GM18517 (cell line): ENCODE data around the gene ARHGAP24.

Experiments
- ATAC-seq: cut with Tn5 transposase; IDR thresholded peaks from one replicate; pipeline ENCODE4 v1.9.1; 2021; ENCODE audit warnings: mild to moderate bottlenecking, moderate library complexity; ENCODE audit not compliant: unreplicated experiment

The ARHGAP24 gene

GRCh38 chr4:85733798-85734197 lies 258.8 kb downstream of the ARHGAP24 start:
- ATAC-seq, result no peak

GRCh38 chr4:85734424-85734831 lies 259.5 kb downstream of the ARHGAP24 start:
- no peak for ATAC-seq

DNA sequence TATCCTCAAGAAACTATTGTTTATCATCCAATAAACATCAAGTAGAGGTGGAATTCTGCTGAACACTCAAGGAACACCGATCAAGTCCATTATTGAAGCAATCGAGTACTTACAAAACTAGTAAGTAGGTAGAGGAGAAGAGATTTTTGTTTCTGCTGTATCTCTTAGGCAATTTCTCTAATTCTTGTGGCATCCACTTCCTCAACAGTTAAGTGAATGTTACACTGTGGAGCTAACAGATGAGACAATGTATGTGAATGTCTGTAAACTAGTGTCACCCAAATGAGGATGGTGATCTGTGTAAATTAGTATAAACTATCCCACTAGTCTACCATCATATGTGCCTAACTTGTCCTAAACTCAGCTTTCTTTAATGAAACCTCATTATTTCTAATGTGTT lies 261.6 kb downstream of the ARHGAP24 start:
- no peak for ATAC-seq

DNA sequence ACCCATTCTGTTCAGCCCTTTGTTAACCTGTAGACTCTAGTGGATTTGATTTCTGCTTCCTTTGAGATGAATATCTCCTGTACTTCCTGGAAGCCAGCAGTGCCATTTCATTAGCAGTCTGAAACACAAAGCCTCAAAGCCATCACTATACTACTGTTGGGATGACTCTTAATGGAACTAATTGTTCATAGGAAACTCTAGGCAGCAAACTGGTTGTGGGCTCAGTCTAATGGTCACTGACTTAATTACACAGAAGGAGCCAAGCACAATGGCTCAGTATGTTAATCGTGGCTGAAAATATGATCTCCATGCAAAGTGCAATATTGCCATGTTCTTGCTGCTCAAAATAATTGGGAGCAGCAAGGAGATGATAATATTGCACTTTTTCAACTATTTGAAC lies 262.3 kb downstream of the ARHGAP24 start:
- no peak for ATAC-seq

DNA sequence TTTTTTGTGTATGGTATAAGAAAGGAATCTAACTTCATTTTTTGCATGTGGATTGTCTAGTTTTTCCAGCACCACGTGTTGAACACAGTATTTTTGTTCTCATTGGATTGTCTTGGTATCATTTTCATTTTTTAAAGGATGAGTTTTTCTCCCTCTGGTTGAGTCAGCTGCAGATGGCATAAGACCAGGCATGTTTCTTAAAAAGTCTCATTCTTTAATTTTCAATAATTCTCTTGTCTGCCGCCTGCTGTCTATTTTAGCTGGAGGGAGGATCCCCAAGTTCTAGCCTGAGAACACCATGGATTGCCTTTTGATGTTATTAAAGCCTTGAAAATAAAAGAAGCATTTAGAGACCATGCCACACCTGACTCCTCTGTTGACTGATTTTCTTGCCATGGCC lies 263.8 kb downstream of the ARHGAP24 start:
- ATAC-seq, result no peak

- no peak for ATAC-seq
Measured at GRCh38 chr4:85740431-85740861, 265.5 kb downstream of the ARHGAP24 start.

DNA sequence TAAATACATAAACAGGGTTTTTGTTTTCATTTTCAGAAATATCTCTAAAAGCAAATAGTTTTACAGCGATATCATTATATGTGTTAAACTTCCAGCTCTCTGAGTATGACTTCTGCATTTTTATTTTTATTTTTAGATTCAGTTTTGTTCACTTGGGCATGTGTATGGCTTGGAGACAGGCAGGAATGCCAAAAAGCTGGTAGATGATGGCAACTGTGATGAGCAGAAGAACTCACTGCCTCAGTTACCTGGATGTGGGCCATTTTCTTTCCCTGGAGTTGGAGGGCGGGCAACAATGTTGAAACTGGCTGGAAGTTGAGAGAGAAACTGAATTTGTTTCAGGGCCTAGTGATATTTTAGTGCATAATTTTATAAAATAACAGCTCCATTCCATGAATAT lies 266.4 kb downstream of the ARHGAP24 start:
- no peak for ATAC-seq

DNA sequence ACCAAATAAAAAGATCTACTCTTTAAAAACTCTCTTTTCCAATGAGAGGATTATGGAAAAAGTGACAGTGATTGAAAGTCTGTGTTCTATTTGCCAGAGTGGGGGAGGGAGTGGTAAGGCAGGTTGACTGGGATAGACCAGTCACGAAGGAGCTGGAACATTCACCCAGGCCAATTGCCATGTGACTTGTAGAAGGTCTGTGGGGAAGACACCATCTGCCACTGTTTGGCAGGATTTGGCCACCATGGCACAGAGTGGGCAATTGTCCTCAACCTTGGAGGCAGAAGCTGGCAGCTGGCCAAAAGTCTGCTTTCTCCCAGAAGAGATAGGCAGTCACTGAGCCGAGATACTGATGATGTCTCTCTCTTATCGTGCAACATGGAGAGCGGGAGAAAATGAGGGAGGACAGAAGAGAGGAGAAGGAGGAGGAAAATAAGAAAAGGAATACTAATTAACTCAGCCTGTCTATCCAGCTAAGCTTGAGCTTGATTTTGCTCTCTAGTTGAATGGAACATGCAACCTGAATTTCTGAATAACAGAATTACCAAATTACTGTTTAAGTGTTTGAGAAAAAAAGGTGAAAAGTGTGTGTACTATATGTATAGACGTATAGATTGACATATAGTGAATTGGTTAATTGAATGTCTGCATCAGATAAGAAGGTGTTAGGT lies 267.1 kb downstream of the ARHGAP24 start:
- ATAC-seq, result no peak

DNA sequence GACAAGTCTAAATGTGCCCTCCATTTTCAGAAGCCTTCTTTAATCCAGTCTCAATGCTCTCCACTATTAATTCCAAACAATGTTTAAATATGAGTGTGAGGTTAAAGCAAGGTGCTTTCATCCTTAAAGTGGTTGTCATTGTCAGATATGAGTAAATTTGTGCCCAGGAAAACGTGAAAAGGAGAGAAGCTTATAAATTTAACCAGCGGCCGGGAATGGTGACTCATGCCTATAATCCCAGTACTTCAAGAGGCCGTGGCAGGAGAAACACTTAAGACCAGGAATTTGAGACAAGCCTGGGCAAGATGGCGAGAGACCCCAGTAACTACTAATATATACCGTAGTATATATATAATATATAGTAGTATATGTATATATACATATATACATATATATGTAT lies 270.0 kb downstream of the ARHGAP24 start:
- ATAC-seq, result no peak

GRCh38 chr4:85745939-85746338 lies 271.0 kb downstream of the ARHGAP24 start:
- no peak for ATAC-seq

GRCh38 chr4:85747882-85748491 lies 273.0 kb downstream of the ARHGAP24 start:
- ATAC-seq, result peak; percentile 78

DNA sequence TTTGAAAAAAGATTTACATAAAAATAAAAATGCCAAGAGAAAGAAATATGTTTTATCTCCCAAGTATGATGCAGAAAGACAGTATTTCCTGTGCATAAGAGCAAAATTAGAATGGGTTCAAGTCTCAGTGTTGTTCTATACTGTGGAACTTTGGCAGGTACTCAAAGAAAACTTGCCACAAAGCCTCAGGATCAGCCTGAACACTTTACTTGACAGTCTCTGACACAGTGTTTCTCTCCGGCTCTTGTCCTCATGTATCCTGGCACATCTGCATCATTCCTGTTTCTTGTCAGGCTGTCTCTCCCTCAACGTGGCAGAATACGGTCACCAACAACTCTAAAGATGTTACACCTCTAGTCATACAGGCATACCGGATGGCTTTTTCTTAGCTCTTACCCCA lies 273.7 kb downstream of the ARHGAP24 start:
- ATAC-seq, result no peak

- ATAC-seq, result no peak
Measured at GRCh38 chr4:85751866-85752265, 276.9 kb downstream of the ARHGAP24 start.

DNA sequence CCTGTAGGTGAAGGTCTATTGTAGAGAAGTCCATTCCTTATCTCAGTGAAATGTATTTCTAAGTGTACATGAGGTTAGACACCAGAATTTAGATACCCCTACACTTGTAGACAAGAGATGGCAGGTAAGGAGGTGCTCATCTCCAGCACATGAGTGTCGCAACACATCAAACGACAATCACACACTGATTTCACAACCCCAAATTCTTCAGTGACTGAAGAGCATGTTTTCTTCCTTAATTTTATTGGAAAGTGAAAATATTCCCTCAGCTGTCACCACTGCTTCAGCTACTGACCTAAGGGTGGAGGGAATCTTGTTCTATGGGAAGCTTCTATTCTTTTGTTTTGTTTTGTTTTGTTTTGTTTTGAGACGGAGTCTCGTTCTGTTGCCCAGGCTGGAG lies 280.3 kb downstream of the ARHGAP24 start:
- no peak for ATAC-seq

- no peak for ATAC-seq
Measured at GRCh38 chr4:85756938-85757337, 282.0 kb downstream of the ARHGAP24 start.

DNA sequence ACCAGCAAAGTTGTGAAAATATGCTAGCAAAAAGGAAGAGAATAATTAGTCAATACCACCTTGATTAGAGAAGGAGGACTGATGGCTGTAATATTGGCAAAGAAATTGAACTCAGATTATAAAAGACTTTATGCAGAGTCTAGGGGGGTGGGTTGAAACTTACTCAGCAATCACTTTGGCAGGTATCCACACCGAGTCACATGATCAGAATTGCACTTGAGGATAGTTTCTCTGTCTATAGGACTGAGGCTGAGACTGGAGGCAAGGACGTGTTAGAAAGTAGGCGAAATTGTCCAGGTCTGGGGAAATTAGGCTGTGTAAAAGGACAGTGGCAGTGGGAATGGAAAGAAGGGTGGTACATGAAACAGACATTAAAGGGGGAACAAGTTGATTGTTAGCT lies 284.4 kb downstream of the ARHGAP24 start:
- ATAC-seq, result no peak

- ATAC-seq, result no peak
Measured at GRCh38 chr4:85760511-85760910, 285.6 kb downstream of the ARHGAP24 start.

- no peak for ATAC-seq
Measured at GRCh38 chr4:85761803-85762528, 287.0 kb downstream of the ARHGAP24 start.

- no peak for ATAC-seq
Measured at GRCh38 chr4:85762529-85762871, 287.6 kb downstream of the ARHGAP24 start.

DNA sequence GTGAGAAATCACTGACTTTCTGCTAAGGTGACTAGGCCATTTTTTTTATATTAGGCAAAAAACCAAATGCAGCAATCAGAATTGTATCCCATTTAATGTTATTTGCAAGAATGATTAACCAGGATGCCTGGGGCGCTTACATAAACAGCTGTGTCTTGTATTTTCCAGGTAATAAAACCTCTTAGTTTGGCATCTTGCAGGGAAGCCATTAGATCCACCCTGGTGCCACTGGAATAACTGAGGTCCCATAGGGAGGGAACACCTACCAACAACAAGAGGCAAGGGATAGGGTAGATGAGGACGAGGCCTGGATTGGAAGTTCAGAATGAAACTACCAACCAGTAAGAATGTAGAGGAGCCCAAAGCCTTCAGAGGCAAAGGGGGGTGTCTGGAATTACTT lies 288.3 kb downstream of the ARHGAP24 start:
- no peak for ATAC-seq

DNA sequence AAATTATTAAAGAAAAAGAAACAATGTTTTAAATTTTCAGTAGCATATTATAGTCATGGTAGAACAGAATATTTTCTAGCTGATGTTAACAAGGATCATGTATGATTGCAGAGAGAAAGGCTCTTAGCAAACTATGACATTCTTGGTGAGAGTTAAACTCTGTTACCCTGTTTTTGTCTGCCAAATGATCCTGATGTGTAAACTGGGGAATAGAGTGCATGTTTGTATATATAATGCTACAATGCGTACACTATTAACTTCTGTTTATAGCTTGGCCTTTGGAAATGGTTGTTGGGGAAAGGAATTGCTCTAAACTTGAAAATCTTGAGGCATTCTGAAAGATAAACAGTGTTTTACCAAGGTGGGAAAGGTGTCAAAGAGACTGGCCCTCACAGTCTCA lies 292.7 kb downstream of the ARHGAP24 start:
- no peak for ATAC-seq

DNA sequence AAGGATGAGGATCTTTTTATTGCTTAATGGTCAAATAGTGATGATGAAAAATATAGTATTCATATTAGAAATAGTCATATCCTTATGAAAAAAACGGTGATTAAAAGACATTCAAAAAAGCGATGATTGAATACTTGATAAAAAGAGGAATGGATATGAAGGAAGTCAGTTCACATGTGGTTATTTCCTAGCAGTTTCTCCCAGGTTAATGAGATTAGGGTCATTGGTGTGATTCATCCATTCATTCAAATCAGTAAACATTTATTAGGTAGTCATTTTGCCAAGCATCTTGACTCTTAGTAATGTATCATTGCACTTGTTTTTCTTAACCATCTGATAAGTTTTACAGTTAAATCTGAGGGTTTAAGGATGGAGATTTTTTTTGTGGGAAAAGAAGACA lies 294.1 kb downstream of the ARHGAP24 start:
- no peak for ATAC-seq
